GM19193 (cell line): ENCODE results near the gene RAET1E.

ENCODE experiments used
- POLR2A ChIP-seq: IDR thresholded peaks from 4 replicates; pipeline ENCODE4 v1.6.1; 2011; ENCODE audit not compliant: insufficient read depth, insufficient read length; ENCODE audit errors: extremely low read depth

RAET1E gene

GRCh38 chr6:149897855-149898744 lies at the start of gene RAET1E:
Gene RAET1E, minus strand, starts transcription at chr6:149898113. Its CDS starts 7,212 bp downstream, at chr6:149890901.
- no peak for TF ChIP-seq POLR2A

GRCh38 chr6:149942461-149942829 lies 44.5 kb upstream of the RAET1E start:
- TF ChIP-seq POLR2A: no peak

- no peak for TF ChIP-seq POLR2A
Measured at GRCh38 chr6:149941583-149942460, 43.9 kb upstream of the RAET1E start, which contains the start of gene ULBP2. Gene ULBP2, plus strand, starts transcription at chr6:149942014. Its CDS starts 59 bp downstream, at chr6:149942073.

- no peak for TF ChIP-seq POLR2A
Measured at GRCh38 chr6:149940672-149940982, 42.7 kb upstream of the RAET1E start.

GRCh38 chr6:149939909-149940671 lies 42.2 kb upstream of the RAET1E start:
- no peak for TF ChIP-seq POLR2A

GRCh38 chr6:149939356-149939648 lies 41.4 kb upstream of the RAET1E start:
- TF ChIP-seq POLR2A: no peak

GRCh38 chr6:149938571-149939355 lies 40.9 kb upstream of the RAET1E start:
- TF ChIP-seq POLR2A: no peak

- TF ChIP-seq POLR2A: no peak
Measured at GRCh38 chr6:149936743-149937142, 38.8 kb upstream of the RAET1E start.

- TF ChIP-seq POLR2A: no peak
Measured at GRCh38 chr6:149935668-149936067, 37.8 kb upstream of the RAET1E start.

- TF ChIP-seq POLR2A: no peak
Measured at GRCh38 chr6:149935246-149935645, 37.3 kb upstream of the RAET1E start.

- TF ChIP-seq POLR2A: no peak
Measured at GRCh38 chr6:149934249-149935156, 36.6 kb upstream of the RAET1E start.

- no peak for TF ChIP-seq POLR2A
Measured at GRCh38 chr6:149933461-149933860, 35.5 kb upstream of the RAET1E start.

GRCh38 chr6:149933036-149933435 lies 35.1 kb upstream of the RAET1E start:
- no peak for TF ChIP-seq POLR2A

GRCh38 chr6:149931501-149931900 lies 33.6 kb upstream of the RAET1E start:
- no peak for TF ChIP-seq POLR2A

- TF ChIP-seq POLR2A: no peak
Measured at GRCh38 chr6:149929422-149929821, 31.5 kb upstream of the RAET1E start.
